GM21723 (cell line): ENCODE data around the gene MAP2K5.

Source experiments
- ATAC-seq: cut with Tn5 transposase; IDR thresholded peaks from one replicate; pipeline ENCODE4 v1.9.1; 2021; ENCODE audit warnings: mild to moderate bottlenecking, moderate library complexity; ENCODE audit not compliant: unreplicated experiment

The MAP2K5 gene

GRCh38 chr15:67556976-67557570 is 14.6 kb downstream of the MAP2K5 start:
- no peak for ATAC-seq

GRCh38 chr15:67558502-67558901 is 16.0 kb downstream of the MAP2K5 start:
- ATAC-seq: no peak

GRCh38 chr15:67559158-67559557 is 16.7 kb downstream of the MAP2K5 start:
- ATAC-seq: no peak

- no peak for ATAC-seq
Measured at GRCh38 chr15:67559576-67559975, 17.1 kb downstream of the MAP2K5 start.

- no peak for ATAC-seq
Measured at GRCh38 chr15:67560320-67560719, 17.8 kb downstream of the MAP2K5 start.

- ATAC-seq: no peak
Measured at GRCh38 chr15:67563092-67563491, 20.6 kb downstream of the MAP2K5 start.

GRCh38 chr15:67564021-67564967 is 21.8 kb downstream of the MAP2K5 start:
- ATAC-seq: peak; percentile 81

GRCh38 chr15:67564968-67565345 is 22.5 kb downstream of the MAP2K5 start:
- peak; percentile 34 for ATAC-seq

- no peak for ATAC-seq
Measured at GRCh38 chr15:67569668-67570067, 27.2 kb downstream of the MAP2K5 start.

GRCh38 chr15:67570875-67571647 is 28.6 kb downstream of the MAP2K5 start:
- no peak for ATAC-seq

GRCh38 chr15:67571648-67572415 is 29.3 kb downstream of the MAP2K5 start:
- no peak for ATAC-seq

GRCh38 chr15:67573194-67573593 is 30.7 kb downstream of the MAP2K5 start:
- no peak for ATAC-seq

- no peak for ATAC-seq
Measured at GRCh38 chr15:67575039-67575502, 32.6 kb downstream of the MAP2K5 start.

- no peak for ATAC-seq
Measured at GRCh38 chr15:67578020-67578600, 35.6 kb downstream of the MAP2K5 start.

- no peak for ATAC-seq
Measured at GRCh38 chr15:67579164-67579563, 36.7 kb downstream of the MAP2K5 start.

- ATAC-seq: no peak
Measured at GRCh38 chr15:67579967-67580366, 37.5 kb downstream of the MAP2K5 start.

GRCh38 chr15:67584157-67584556 is 41.7 kb downstream of the MAP2K5 start:
- no peak for ATAC-seq

GRCh38 chr15:67585681-67586080 is 43.2 kb downstream of the MAP2K5 start:
- no peak for ATAC-seq

GRCh38 chr15:67587331-67587730 is 44.8 kb downstream of the MAP2K5 start:
- ATAC-seq: no peak

GRCh38 chr15:67587754-67588153 is 45.3 kb downstream of the MAP2K5 start:
- no peak for ATAC-seq
